HG02798 (cell line): Measurements from ENCODE around the gene CDC42EP5.
"Not testable (repeated sequence)": the region's sequence is repeated elsewhere in the genome, so short reads cannot be mapped to it uniquely, and the experiment has no call there.

Source experiments
- ATAC-seq: cut with Tn5 transposase; IDR thresholded peaks from one replicate; pipeline ENCODE4 v1.9.1; 2021; ENCODE audit warnings: mild to moderate bottlenecking; ENCODE audit not compliant: unreplicated experiment, poor library complexity

CDC42EP5 gene, protein sequence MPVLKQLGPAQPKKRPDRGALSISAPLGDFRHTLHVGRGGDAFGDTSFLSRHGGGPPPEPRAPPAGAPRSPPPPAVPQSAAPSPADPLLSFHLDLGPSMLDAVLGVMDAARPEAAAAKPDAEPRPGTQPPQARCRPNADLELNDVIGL

DNA sequence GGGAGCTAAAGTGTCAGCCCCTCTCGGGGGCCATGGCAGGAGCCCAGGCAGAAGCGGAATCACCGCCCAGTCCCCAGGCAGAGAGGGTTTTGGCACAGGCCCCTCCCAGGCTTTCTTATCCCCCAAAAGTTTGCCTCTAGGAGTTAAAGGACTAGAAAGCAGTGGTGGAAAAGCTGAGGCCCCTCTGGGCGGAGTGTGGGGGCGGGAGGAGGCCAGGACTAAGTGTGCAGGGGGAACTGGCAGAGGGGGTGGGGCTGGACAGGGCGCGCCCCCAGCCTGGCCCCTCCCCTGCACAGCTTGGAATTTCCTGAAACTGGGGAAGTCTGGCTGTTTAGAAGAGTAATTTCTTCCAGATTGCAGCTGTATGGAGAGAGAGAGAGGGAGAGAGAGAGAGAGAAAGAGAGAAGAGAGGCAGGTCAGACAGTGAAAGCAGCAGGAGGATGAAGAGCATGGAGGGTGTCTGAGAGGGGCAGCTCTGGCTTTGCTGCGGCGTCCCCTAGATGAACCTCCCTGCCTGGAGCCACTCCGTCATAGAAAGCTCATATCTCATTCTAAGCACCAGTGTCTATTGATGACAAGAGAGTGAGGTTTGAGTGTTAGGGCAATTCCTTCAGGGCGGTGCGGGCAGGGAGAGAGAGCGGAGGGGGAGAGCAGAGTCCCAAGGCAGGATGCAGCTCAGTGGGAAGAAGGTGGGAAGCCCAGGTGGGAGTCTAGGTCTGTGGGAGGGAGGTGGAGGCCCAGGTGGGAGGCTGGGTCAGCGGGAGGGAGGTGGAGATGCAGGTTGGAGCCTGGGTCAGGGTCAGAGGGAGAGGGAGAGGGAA lies at the start of gene CDC42EP5:
Gene CDC42EP5 (minus strand): TSS at position 226 of the 821 bp plus-strand sequence. CDS start 7,749 bp downstream, outside the sequence.
- no peak for ATAC-seq

DNA sequence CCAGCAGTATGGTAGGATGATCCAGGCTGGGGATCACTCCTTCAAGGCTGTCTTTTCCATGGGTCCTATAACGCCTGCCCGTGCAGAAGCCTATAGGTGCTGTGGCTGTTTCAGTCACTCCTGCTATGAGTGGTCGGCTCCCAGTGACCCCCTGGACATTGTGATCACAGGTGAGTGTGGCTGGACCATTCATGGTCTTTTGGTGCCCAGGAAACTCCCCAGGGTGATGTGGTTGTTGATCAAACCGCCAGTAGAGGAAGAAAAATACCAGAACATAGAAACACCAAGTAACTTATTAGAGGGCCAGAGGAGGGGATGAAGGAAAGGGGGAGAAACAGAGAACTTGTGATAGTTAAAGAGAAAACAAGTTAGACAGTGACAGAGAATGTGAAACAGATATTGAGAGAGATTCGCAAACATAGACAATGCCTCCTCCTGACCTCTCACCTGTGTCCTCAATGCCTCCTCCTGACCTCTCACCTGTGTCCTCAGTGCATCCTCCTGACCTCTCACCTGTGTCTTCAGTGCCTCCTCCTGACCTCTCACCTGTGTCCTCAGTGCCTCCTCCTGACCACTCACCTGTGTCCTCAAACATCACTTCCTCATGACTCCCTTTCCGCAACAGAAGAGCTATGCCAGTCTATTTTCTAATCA lies 48.9 kb upstream of the CDC42EP5 start:
- no peak for ATAC-seq

GRCh38 chr19:54521022-54521859 lies 48.1 kb upstream of the CDC42EP5 start:
- no peak for ATAC-seq

DNA sequence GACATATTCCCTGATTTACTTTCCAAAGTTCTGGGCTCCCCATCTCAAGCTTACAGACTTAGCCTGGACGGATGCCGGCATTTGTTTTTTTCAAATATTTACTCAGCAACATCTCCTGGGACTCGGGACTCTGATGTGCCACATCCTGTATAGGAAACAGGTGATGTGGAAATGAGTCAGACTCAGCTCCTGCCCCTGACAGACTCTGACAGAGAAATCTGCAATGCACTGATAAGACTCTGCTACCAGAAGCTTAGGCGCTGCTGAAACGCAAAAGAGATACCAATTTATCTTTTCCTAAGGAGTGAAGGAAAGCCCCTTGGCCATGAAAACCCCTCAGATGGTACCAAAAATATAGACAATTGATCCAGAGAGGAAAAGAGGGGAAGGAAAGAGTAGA lies 45.7 kb upstream of the CDC42EP5 start:
- ATAC-seq: peak; percentile 54

DNA sequence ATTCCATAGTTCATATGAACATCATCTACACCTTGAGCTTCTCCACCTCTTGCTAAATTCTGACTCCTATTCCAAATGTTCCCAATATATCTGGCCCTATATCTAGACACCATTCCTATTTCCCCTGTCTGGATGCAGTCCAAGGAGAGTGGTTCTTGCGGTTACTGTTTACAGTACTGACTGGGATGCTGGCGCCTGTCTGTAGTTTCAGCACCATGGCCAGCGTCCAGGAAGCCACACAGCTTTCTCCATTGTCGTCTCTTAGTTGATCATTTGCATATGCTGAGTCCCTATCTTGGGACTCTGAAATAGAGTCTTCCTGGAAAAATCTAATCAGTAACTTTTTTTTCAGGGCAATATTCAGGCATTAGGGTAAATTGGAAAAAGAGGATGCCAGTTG lies 44.4 kb upstream of the CDC42EP5 start:
- no peak for ATAC-seq

DNA sequence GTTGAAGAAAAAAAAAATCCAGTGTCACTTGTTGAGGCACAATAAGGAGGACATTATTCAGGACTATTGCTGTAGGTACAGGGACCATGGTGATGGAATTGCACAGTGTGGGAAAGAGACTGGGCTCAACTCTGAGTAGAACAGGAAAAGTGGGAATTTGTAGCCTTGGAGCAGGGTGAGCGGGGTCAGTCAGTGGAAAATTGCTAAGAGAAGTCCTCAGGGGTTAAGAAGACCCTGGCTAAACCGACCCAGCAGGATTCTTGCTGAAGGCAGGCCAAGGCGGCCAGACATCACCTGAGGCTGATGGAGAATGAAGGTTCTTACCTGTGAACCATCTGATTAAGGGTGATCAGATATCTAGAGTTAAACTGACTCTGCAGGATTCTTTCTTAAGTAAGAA lies 42.1 kb upstream of the CDC42EP5 start:
- ATAC-seq: no peak

- not testable (repeated sequence) for ATAC-seq
These were observed 36.3 kb upstream of the CDC42EP5 start for GRCh38 chr19:54509200-54509940.

- ATAC-seq: not testable (repeated sequence)
These were observed 35.4 kb upstream of the CDC42EP5 start for GRCh38 chr19:54508487-54508886.

DNA sequence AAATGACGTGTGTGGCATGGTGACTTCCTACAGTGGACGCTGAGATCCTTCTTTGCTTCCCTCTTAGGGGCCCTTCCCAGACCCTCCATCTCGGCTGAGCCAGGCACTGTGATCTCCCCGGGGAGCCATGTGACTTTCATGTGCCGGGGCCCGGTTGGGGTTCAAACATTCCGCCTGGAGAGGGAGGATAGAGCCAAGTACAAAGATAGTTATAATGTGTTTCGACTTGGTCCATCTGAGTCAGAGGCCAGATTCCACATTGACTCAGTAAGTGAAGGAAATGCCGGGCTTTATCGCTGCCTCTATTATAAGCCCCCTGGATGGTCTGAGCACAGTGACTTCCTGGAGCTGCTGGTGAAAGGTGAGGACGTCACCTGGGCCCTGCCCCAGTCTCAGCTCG lies 34.7 kb upstream of the CDC42EP5 start:
- ATAC-seq: no peak

DNA sequence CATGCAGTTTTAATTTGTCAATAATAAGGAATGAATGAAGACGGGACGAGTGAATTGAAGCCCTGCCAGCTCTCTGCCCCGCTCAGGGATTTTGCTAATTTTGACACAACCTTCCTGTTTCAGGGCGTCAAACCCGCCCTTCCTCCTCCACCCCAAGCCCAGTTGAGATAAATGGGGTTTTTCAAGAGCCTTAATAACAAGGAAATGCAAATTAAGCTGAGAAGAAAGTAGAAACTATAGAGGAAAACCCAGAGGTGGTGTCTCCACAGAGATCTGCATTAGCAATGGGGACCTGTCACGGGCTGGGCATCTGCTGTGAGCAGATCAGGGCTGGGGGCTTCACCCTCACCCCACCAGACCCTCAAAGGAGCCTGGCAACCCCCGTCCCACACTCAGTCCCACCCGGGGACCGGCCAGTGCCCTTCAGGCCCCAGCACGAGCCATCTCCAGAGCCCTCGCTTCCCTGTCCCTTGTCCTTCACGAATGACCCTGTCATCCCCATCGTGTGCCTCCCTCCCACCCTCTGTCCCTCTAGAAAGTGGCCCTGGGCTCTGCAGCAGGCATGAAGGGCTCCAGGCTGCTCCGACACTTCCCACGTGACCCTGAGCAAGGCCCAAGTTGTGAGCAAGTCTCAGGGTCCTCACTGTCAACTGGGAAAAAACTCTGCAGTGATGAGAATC lies 34.1 kb upstream of the CDC42EP5 start:
- not testable (repeated sequence) for ATAC-seq

- ATAC-seq: no peak
These were observed 33.0 kb upstream of the CDC42EP5 start for GRCh38 chr19:54506079-54506478.

DNA sequence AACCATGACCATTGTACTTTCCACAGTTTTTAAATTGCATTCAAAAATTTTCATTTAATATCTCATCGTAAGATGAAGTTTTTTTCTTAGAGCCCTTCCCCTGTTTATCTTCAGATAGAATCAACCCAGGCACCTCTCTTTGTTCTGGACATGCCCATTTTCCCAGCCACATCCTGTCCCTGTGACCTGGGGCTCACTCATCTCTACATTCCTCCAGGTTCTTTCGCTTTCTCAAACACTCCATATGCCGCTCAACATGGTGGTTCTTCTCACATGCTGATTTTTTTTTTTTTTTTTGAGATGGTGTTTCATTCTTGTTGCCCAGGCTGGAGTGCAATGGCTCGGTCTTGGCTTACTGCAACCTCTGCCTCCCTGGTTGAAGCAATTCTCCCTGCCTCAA lies 32.4 kb upstream of the CDC42EP5 start:
- ATAC-seq: not testable (repeated sequence)

DNA sequence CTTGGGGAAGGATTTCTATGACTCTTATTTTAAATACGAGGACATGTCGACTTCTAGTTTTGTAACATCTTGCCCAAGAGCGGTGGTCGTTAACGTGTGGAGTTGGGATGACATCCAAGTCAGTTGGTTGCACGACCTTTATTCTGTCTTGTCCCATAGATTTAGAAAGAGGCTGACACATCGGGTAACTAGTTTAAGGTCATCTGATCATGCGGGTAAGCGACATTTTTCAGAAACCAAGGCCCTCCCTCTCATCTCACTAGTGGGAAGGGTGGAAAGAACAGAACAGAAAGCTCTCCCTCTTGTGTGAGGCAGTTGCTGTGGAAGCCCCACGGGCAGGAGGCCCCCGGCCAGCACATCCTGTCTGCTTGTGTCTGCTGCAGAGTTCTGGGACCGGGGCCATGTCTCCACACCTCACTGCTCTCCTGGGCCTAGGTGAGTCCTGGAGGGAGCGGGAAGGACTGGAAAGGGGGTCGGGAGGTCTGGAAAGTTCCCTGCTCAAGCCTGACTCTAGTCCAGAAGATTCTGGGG lies 29.5 kb upstream of the CDC42EP5 start, which contains the start of gene LAIR2:
Gene LAIR2 (plus strand): TSS at position 314 of the 531 bp plus-strand sequence. CDS start 88 bp downstream, at position 402.
- ATAC-seq: no peak

DNA sequence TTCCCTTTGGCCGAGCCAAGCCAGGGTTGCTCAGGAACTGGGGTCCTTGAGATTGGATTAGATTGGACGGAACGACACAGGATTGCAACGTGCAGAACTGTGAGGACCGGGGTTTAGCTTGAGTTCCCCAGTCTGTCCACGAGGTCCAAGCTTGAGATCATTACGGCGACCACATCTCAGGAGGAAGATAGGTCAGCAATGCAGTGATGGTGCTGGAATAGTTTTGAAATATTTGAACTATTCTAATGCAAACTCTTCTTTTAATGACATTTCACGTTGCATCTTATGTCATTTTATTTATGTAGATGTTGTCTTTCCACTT lies 25.3 kb upstream of the CDC42EP5 start:
- ATAC-seq: not testable (repeated sequence)

GRCh38 chr19:54497747-54498450 lies 24.8 kb upstream of the CDC42EP5 start:
- not testable (repeated sequence) for ATAC-seq

GRCh38 chr19:54495284-54495683 lies 22.2 kb upstream of the CDC42EP5 start:
- ATAC-seq: not testable (repeated sequence)

GRCh38 chr19:54493967-54494585 lies 21.0 kb upstream of the CDC42EP5 start:
- no peak for ATAC-seq

DNA sequence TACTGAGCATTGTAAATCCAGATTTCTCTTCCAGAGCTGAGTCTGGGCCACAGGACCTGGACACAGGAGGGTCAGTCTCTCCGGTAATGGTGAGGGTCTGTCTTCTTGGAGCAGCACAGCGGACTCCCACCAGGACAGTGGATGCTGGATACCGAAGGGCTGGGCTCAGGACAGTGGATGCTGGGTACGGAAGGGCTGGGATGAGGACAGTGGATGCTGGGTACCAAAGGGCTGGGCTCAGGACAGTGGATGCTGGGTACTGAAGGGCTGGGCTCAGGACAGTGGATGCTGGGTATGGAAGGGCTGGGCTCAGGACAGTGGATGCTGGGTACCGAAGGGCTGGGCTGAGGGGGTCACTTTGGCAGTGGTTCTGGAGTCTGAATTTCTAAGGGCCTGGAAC lies 20.0 kb upstream of the CDC42EP5 start:
- ATAC-seq: not testable (repeated sequence)
